K562 (cell line): ENCODE results near the gene FAM174C. TPM values are rescaled to one million over a fixed set of nuclear protein-coding genes. Genes with fewer than 3 reads are reported as not detected.
A peak's percentile ranks its signal among the peaks of the same experiment; 100 is the strongest.

Experiments used
- ASH1L ChIP-seq: fragments of 450-650 bp; IDR thresholded peaks from 2 replicates; pipeline ENCODE4 v1.6.1; 2018; ENCODE audit warnings: borderline replicate concordance, mild to moderate bottlenecking, low read depth; ENCODE audit not compliant: partially characterized antibody
- CAMTA2 ChIP-seq: fragments of 250-450 bp; sonication (Bioruptor Pico); conservative IDR thresholded peaks from 2 replicates; pipeline ENCODE4 v1.5.1; 2022
- CBX3 ChIP-seq, 2 experiments: IDR thresholded peaks; 1 replicate in 1 of 2; 2 replicates in 1 of 2; pipeline ENCODE4 v1.6.1; 2012; ENCODE audit warnings: inconsistent platforms in 2 of 2, low read length in 2 of 2, borderline replicate concordance in 1 of 2, control low read depth in 1 of 2
- EP300 ChIP-seq: IDR thresholded peaks from 2 replicates; pipeline ENCODE4 v1.6.1; 2012; ENCODE audit warnings: low read length, improper control_type of control experiment
- HDAC1 ChIP-seq, 2 experiments: fragments of 450-650 bp; IDR thresholded peaks; 2 replicates each; pipeline ENCODE4 v1.6.1; 2016 to 2017; ENCODE audit warnings: inconsistent platforms in 1 of 2, mild to moderate bottlenecking in 1 of 2, moderate library complexity in 1 of 2
- HDAC2 ChIP-seq: fragments of 450-650 bp; IDR thresholded peaks from 2 replicates; pipeline ENCODE4 v1.6.1; 2016; ENCODE audit warnings: mild to moderate bottlenecking
- KLF6 ChIP-seq: fragments of 250-450 bp; sonication (Bioruptor Pico); IDR thresholded peaks from 2 replicates; pipeline ENCODE4 v1.4.0; 2020; ENCODE audit warnings: mild to moderate bottlenecking, moderate library complexity, borderline replicate concordance
- NCOR1 ChIP-seq: fragments of 450-650 bp; IDR thresholded peaks from 2 replicates; pipeline ENCODE4 v1.6.1; 2016; ENCODE audit warnings: mild to moderate bottlenecking, moderate library complexity
- PHB2 ChIP-seq: fragments of 450-650 bp; IDR thresholded peaks from 2 replicates; pipeline ENCODE4 v1.6.1; 2017; ENCODE audit warnings: low read depth
- SMARCB1 ChIP-seq: IDR thresholded peaks from 2 replicates; pipeline ENCODE4 v1.6.1; 2011; ENCODE audit warnings: improper control_type of control experiment, low read depth; ENCODE audit not compliant: insufficient read length
- SMARCE1 ChIP-seq: fragments of 450-650 bp; IDR thresholded peaks from 2 replicates; pipeline ENCODE4 v1.7.1; 2016; ENCODE audit warnings: mild to moderate bottlenecking
- XRCC4 ChIP-seq: IDR thresholded peaks from one replicate; pipeline ENCODE4 v1.6.1; 2011; ENCODE audit not compliant: insufficient read depth, insufficient read length; ENCODE audit errors: extremely low read depth
- ZC3H11A ChIP-seq: IDR thresholded peaks from 2 replicates; pipeline ENCODE4 v1.6.1; 2012; ENCODE audit warnings: low read depth, low read length, improper control_type of control experiment
- ZNF175 ChIP-seq: fragments of 200-800 bp; sonication (Bioruptor generic); IDR thresholded peaks from 2 replicates; pipeline ENCODE4 v1.6.1; 2016; ENCODE audit warnings: low read depth, mild to moderate bottlenecking, missing genetic modification characterization, missing compliant biosample characterization
- ZNF197 ChIP-seq: fragments of 200-800 bp; sonication (Bioruptor generic); IDR thresholded peaks from 2 replicates; pipeline ENCODE4 v1.6.1; 2016; ENCODE audit warnings: low read depth, missing genetic modification characterization, missing compliant biosample characterization
- ZNF584 ChIP-seq: fragments of 200-800 bp; sonication (Bioruptor generic); IDR thresholded peaks from 2 replicates; pipeline ENCODE4 v1.6.1; 2016; ENCODE audit warnings: low read depth, mild to moderate bottlenecking, missing genetic modification characterization, missing compliant biosample characterization
- polyA plus RNA-seq, 8 experiments: library from polyadenylated mRNA; depleted of rRNA in 4 of 8; stranded (reverse) in 5 of 8; unstranded in 3 of 8; fragments of >200 nt; fragmentation: Nextera tagmentation in 2 of 8; fragmentation: Illumina TruSeq in 1 of 8; extraction: Ambion mirVana in 2 of 8; extraction: Trizol in 1 of 8; gene quantifications; 2 replicates each; pipeline versions ENCODE4 v1.2.1 to v1.2.3, GENCODE V29; 2011 to 2014; ENCODE audit warnings: inconsistent platforms in 1 of 8, missing spikeins in 1 of 8
- total RNA-seq, 7 experiments: library from RNA; depleted of rRNA in 6 of 7; stranded (reverse); fragments of >200 nt in 6 of 7; fragmentation: Illumina TruSeq in 2 of 7; extraction: Trizol in 2 of 7; gene quantifications; 2 replicates each; pipeline versions ENCODE4 v1.2.1 to v1.2.3, GENCODE V29; 2011 to 2021; ENCODE audit warnings: low replicate concordance in 1 of 7
- TF ChIP-seq, protein P1 (sequence below): fragments of 250-450 bp; sonication (Bioruptor Pico); IDR thresholded peaks from 2 replicates; pipeline ENCODE4 v1.4.0; 2020; ENCODE audit warnings: mild to moderate bottlenecking, moderate library complexity
- TF ChIP-seq, protein P2 (sequence below): fragments of 250-450 bp; sonication (Bioruptor Pico); IDR thresholded peaks from 2 replicates; pipeline ENCODE4 v1.8.0; 2021; ENCODE audit warnings: moderate library complexity, mild to moderate bottlenecking, inconsistent platforms
- TF ChIP-seq, protein P3 (sequence below): sonication (generic); formaldehyde crosslinking; IDR thresholded peaks from 2 replicates; pipeline ENCODE4 v1.8.0; 2022; ENCODE audit warnings: mild to moderate bottlenecking, low read depth, missing genetic modification reagents
- TF ChIP-seq, protein P4 (sequence below): sonication (generic); IDR thresholded peaks from 2 replicates; pipeline ENCODE4 v1.6.1; 2016
- TF ChIP-seq, protein P5 (sequence below): fragments of 250-450 bp; sonication (Bioruptor Pico); IDR thresholded peaks from 2 replicates; pipeline ENCODE4 v1.4.0; 2020; ENCODE audit warnings: borderline replicate concordance

Gene FAM174C
- total and polyA plus RNA-seq, 9 of the 15 experiments (the other 6 are each of a cell fraction or from before 2014, with no cell fraction given), result 0.66 to 89.6 (median 20.3) TPM

DNA sequence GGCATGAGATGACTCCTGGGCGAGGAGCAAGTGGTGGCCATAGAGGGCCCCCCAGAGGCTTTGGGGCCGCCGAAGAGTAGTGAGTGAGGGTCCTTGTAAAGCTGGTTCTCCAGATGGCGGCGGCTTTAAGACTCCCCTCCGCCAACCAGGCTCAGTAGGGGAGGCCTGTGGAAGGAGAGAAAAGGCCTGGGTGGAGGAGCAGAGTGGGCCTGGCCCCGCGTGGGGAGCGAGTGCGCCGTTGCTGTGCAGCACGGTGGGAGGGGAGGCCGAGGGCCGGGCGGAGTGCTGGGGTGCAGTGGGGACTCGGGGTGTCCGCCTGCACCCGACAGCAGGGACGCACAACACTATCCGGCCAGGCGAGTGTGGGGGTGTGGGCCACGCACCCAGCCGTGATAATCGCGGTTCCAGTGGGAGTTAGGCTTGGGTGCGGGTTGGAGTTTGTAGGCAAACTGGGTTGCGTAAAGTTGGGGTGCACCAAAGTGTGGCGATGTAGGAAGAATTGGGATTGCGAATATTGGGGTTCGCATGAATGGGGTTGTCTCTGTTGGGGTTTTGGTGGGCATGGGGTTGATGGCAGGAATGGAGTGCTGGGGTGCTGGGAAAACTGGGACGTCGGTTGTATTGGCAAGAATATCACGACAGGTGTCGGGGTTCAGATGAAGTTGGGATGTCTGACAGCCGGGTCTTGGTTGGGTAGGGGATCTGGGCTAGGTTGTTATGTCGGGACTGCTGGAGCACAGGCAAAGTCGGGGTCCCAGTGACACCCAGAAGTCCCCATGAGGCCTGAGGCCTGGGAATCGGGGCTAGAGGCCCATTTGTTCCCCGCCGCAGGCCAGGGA is 6.9 kb upstream of the FAM174C start (continued):
- TF ChIP-seq ZNF584 (CRISPR knock-in tag) (no peak), KLF6 (CRISPR knock-in tag) (no peak), CBX3 (IDR thresholded peaks at IDR 0.05; ENCODE audit: borderline replicate concordance in 1 of 2, low read length in 2 of 2) (no peak), ZNF175 (no peak), XRCC4 (no peak), SMARCE1 (0 out of 2 replicates have a peak, but pooled peaks have one; percentile 10), SMARCB1 (no peak), NCOR1 (no peak), ZC3H11A (no peak), ASH1L (no peak), EP300 (no peak), CAMTA2 (no peak), PHB2 (no peak), ZNF197 (CRISPR knock-in tag) (0 out of 2 replicates have a peak, but pooled peaks have one; percentile 17), HDAC1 (IDR thresholded peaks at IDR 0.05) (peak in 1 of 2 experiments; percentile 56; a peak in 1 of 4 replicates), HDAC2 (no peak)
- TF ChIP-seq, protein P1, sequence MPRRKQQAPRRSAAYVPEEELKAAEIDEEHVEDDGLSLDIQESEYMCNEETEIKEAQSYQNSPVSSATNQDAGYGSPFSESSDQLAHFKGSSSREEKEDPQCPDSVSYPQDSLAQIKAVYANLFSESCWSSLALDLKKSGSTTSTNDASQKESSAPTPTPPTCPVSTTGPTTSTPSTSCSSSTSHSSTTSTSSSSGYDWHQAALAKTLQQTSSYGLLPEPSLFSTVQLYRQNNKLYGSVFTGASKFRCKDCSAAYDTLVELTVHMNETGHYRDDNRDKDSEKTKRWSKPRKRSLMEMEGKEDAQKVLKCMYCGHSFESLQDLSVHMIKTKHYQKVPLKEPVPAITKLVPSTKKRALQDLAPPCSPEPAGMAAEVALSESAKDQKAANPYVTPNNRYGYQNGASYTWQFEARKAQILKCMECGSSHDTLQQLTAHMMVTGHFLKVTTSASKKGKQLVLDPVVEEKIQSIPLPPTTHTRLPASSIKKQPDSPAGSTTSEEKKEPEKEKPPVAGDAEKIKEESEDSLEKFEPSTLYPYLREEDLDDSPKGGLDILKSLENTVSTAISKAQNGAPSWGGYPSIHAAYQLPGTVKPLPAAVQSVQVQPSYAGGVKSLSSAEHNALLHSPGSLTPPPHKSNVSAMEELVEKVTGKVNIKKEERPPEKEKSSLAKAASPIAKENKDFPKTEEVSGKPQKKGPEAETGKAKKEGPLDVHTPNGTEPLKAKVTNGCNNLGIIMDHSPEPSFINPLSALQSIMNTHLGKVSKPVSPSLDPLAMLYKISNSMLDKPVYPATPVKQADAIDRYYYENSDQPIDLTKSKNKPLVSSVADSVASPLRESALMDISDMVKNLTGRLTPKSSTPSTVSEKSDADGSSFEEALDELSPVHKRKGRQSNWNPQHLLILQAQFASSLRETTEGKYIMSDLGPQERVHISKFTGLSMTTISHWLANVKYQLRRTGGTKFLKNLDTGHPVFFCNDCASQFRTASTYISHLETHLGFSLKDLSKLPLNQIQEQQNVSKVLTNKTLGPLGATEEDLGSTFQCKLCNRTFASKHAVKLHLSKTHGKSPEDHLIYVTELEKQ (CRISPR knock-in tag), result no peak
- TF ChIP-seq, protein P2, sequence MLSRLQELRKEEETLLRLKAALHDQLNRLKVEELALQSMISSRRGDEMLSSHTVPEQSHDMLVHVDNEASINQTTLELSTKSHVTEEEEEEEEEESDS, result no peak
- TF ChIP-seq, protein P3, sequence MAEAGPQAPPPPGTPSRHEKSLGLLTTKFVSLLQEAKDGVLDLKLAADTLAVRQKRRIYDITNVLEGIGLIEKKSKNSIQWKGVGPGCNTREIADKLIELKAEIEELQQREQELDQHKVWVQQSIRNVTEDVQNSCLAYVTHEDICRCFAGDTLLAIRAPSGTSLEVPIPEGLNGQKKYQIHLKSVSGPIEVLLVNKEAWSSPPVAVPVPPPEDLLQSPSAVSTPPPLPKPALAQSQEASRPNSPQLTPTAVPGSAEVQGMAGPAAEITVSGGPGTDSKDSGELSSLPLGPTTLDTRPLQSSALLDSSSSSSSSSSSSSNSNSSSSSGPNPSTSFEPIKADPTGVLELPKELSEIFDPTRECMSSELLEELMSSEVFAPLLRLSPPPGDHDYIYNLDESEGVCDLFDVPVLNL (CRISPR knock-in tag), result no peak
- TF ChIP-seq, protein P4, sequence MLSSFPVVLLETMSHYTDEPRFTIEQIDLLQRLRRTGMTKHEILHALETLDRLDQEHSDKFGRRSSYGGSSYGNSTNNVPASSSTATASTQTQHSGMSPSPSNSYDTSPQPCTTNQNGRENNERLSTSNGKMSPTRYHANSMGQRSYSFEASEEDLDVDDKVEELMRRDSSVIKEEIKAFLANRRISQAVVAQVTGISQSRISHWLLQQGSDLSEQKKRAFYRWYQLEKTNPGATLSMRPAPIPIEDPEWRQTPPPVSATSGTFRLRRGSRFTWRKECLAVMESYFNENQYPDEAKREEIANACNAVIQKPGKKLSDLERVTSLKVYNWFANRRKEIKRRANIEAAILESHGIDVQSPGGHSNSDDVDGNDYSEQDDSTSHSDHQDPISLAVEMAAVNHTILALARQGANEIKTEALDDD, result no peak
- TF ChIP-seq, protein P5, sequence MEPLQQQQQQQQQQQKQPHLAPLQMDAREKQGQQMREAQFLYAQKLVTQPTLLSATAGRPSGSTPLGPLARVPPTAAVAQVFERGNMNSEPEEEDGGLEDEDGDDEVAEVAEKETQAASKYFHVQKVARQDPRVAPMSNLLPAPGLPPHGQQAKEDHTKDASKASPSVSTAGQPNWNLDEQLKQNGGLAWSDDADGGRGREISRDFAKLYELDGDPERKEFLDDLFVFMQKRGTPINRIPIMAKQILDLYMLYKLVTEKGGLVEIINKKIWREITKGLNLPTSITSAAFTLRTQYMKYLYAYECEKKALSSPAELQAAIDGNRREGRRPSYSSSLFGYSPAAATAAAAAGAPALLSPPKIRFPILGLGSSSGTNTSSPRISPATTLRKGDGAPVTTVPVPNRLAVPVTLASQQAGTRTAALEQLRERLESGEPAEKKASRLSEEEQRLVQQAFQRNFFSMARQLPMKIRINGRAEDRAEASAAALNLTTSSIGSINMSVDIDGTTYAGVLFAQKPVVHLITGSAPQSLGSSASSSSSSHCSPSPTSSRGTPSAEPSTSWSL, result no peak
